GM18505 (cell line): ENCODE results near the gene ZBTB12.

Experiments
- ATAC-seq: cut with Tn5 transposase; IDR thresholded peaks from one replicate; pipeline ENCODE4 v1.9.1; 2021; ENCODE audit not compliant: unreplicated experiment
- POLR2A ChIP-seq: IDR thresholded peaks from 4 replicates; pipeline ENCODE4 v1.6.1; 2011; ENCODE audit warnings: borderline replicate concordance; ENCODE audit not compliant: insufficient read depth, insufficient read length; ENCODE audit errors: extremely low read depth

ZBTB12 gene

DNA sequence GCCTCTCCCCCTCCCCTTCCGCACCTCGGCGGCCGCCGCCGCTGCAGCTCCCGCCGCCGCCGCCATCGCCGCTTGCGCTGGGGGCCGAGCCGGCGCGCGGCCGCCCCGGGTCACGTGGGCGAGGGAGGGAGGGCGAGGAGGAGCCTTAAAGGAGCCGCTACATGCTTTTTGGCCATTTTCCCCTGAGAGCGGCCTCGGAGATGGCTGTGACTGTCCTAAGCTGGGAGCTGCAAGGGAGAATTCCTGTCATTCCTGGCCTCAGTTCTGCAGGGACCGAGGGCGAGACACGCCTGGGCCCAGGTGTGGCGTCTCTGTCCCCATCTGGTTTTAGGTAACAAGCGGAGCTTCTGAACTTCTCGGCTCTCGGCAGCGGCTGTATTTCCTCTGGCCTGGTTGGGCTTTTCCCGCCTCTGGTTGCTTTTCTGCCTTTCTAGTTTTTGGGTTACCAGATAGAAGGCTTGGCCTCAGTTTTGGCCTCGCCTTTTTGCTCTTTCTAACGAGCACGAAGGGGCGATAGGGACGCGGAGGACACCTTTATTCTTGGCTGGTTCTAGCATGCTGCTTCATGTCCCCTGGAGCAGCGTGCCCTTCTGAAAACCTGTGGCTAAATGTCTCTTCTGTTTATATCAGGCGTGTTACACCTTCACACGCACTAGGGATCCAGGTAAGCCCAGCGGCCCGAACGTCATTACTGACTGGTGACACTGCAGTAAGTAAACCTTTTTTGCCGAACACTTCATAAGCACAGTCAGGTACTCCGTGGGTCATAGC, 4.1 kb downstream of the ZBTB12 start, which contains the start of gene EHMT2:
Gene EHMT2, minus strand, starts transcription at position 87 of the 771 bp plus-strand sequence. Its CDS starts 21 bp downstream, at position 66.
- no peak for TF ChIP-seq POLR2A
- no peak for ATAC-seq

DNA sequence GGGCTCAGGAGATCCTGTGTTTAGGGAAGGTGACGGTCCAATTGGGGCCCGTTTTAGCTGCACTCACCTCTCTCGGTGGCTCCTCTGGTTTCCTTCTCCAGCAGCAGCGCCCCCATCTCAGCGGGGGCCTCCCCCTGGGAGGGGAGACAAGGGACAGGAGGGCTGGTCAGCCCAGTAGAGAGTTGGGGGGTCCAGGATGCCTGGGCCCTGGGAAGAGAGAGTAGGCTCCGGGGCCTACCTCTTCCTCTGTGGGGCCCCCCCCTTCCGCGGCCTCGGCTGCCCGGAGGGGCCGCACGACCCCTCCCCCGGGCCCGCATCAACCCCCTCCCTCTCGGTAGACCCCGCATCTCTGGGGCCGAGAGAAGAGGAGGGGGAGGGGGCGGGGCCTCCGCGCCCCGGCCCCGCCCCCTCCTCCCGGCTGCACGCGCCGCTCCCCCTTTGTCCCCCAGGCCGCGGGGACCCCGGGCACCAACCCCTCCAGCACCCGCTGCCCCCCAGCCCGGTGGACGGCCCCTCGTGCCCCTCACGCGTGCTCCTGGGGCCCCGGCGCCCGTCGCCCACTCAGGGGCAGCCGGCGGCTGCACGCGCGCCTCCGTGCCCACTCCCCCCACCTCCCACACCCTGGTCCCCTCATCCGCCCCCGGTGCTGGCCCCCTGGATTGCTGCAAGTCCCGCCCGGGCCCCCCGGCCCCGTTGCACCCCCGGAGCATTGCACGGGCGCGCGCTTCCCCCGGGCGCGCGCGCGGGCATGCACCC, 4.9 kb downstream of the ZBTB12 start:
- no peak for ATAC-seq

GRCh38 chr6:31896493-31896855, 5.4 kb downstream of the ZBTB12 start:
- no peak for ATAC-seq
- TF ChIP-seq POLR2A = no peak

More for the DNA sequence above, 4.9 kb downstream of the ZBTB12 start:
- no peak for TF ChIP-seq POLR2A

DNA sequence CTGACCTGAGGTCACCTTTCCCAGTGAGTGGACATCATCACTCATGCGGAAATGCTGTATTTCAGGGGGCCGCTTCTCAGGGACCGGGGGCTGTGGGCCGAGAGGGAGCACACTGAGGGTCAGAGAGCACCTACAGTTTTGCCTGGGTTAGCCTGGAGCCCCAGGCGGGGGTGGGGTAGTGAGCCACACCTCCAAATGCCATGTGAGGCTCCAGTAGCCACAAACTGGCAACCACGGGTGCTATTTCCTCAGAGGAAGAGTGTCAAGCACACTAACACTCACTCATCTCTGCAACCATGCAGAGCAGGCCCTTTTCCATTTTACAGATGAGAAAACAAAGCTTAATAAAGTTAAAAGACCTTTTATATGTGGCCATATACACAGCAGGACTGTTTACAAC, 9.1 kb downstream of the ZBTB12 start:
- ATAC-seq = no peak
- TF ChIP-seq POLR2A = no peak

- ATAC-seq = no peak
- no peak for TF ChIP-seq POLR2A
Observed at GRCh38 chr6:31889331-31889972, 12.4 kb downstream of the ZBTB12 start.

DNA sequence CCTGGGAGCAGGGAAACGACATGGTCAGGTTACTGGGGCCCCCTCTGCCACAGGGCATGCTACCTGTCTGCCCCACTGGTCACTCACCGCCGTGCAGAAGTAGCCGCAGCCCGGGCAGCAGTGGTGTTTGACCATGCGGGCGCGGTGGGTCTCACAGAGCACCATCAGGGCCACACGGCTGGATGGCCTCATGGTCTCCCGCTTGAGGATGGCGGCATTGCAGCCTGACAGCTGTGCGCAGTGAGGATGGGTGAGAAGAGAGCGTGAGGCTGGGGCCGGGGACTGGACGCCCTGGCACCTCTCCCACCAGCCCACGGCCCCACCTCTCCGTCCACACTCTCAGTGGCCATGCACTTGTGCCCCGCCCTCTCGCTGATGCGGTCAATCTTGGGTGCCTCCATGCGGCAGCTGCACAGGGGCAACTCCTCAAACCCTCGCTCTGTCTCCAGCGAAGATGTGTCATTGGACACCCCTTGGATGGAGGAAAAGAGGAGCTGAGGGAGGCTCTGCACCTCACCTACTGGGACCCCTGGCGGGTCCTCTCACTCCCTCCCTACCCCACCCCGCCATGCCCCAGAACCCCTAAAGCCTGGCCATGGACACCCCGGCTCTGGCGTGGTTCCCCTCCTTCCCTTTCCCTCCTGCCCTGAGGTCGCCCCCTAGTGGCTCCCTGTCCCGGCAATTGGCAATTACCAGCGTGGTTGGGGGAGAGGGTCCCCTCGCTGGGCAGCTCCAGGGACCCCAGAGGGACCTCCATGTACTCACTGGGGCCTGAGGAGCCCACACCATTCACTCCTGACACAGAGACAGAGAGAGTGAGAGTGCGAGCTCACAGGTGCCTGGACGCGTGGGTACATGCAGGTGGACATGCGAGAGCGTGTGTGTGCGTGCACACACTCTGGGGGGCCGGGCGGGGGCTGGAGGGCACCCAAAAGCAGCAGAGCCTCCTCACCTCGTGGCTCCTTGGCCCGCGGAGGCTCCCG, 13.3 kb downstream of the ZBTB12 start:
- no peak for TF ChIP-seq POLR2A
- ATAC-seq = no peak

DNA sequence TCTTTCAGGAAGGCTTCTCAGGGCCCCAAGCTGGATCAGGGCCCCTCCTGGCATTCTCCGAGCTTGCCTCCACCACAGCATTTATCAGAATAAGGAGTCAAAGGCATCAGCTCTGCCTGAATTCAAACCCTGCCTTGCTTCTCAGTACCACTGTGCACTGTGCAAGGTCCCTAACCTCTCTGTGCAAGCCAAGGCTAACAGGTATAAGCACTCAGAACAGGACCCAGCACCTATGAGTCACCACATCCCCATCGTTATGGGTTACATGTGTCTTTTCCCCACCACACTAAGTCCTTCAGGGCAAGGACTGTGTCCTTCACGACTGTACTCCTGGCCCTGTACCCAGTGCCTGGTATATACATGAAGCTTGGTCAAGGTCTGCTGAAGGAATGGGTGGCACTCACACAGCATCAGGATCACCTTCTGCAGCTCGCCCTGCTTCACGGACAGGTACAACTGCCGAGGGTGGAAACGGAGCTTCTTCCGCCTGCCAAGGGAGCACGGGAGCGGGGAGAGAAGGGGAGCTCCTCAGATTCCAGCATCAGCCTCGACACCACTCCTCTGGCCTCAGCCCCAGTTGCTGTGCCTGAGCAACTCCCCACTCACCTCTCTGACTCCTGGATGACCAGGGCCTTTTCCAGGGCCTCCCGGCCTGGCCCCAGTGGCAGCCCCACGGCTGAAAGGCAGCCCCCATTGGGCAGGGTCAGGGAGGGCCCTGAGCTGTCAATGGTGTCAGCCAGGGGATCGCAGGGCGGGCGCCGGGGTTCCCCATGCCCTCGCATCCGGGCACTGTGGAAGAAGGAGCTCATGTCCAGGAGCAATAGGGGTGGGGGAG, 14.5 kb downstream of the ZBTB12 start:
- no peak for ATAC-seq

GRCh38 chr6:31886541-31886991, 15.3 kb downstream of the ZBTB12 start:
- no peak for TF ChIP-seq POLR2A
- no peak for ATAC-seq

More for the DNA sequence above, 14.5 kb downstream of the ZBTB12 start:
- no peak for TF ChIP-seq POLR2A

- no peak for ATAC-seq
- TF ChIP-seq POLR2A = no peak
Observed at GRCh38 chr6:31884528-31885035, 17.3 kb downstream of the ZBTB12 start.

- no peak for ATAC-seq
- TF ChIP-seq POLR2A = no peak
Observed at GRCh38 chr6:31883676-31884075, 18.2 kb downstream of the ZBTB12 start.

DNA sequence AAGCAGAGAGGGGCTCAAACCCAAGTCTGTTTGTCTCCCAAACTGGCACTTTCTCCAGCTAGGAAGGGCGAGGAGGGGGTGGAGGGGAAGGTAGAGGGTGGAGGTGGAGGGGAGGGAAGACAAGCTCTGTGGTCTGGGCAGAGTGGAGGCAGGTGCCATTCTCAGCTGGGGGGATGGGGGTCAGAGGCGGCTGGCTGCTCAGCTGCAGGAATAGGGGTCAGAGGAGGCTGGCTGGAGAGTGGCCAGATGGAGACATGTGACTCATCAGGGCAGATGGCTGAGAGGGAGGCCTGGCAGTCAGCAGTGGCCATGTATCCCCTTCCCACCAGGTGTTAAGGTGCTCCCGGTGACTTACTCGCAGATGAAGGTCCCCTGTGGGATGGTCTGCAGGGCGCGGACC, 19.5 kb downstream of the ZBTB12 start:
- TF ChIP-seq POLR2A = no peak
- no peak for ATAC-seq
